DND-41 (cell line): ENCODE data around the gene TGFBRAP1.

Source experiments
- ATAC-seq: fragments of 200-7000 bp; cut with Tn5 transposase; 3 replicates; pipeline ENCODE4 v1.9.1; 2021; ENCODE audit warnings: low read depth; ENCODE audit not compliant: insufficient read depth
- DNase-seq: peaks from one replicate; pipeline ENCODE4 v3.0.0-alpha.2; 2020
- H2AFZ ChIP-seq: 2 replicates; pipeline ENCODE4 v1.6.0; 2012; ENCODE audit warnings: low read depth, low read length
- H3K27ac ChIP-seq: 2 replicates; pipeline ENCODE4 v1.5.1; 2012; ENCODE audit warnings: low read length, inconsistent platforms
- H3K27me3 ChIP-seq: fragments of 200-600 bp; sonication (generic); 2 replicates; pipeline ENCODE4 v1.6.0; 2012; ENCODE audit warnings: low read length, mild to moderate bottlenecking, inconsistent platforms; ENCODE audit not compliant: insufficient read depth, poor library complexity
- H3K36me3 ChIP-seq: 2 replicates; pipeline ENCODE4 v1.5.1; 2012; ENCODE audit warnings: low read length, inconsistent platforms; ENCODE audit not compliant: insufficient read depth
- H3K4me1 ChIP-seq: 2 replicates; pipeline ENCODE4 v1.5.1; 2012; ENCODE audit warnings: mild to moderate bottlenecking, low read length; ENCODE audit not compliant: insufficient read depth
- H3K4me2 ChIP-seq: 2 replicates; pipeline ENCODE4 v1.6.0; 2012; ENCODE audit warnings: mild to moderate bottlenecking, moderate library complexity, low read length, inconsistent platforms; ENCODE audit not compliant: insufficient read depth
- H3K4me3 ChIP-seq, 2 experiments: fragments of 200-600 bp in 1 of 2; shearing (Covaris generic) in 1 of 2; 2 replicates each; pipeline ENCODE4 v1.5.1; 2012 to 2016; ENCODE audit warnings: inconsistent platforms in 2 of 2, low read length in 2 of 2, mild to moderate bottlenecking in 2 of 2, low read depth in 1 of 2, moderate library complexity in 1 of 2
- H3K79me2 ChIP-seq: 2 replicates; pipeline ENCODE4 v1.6.0; 2012; ENCODE audit warnings: low read length, inconsistent platforms; ENCODE audit not compliant: insufficient read depth
- H3K9ac ChIP-seq: 2 replicates; pipeline ENCODE4 v1.6.0; 2012; ENCODE audit warnings: low read depth, mild to moderate bottlenecking, inconsistent platforms, low read length, moderate library complexity
- H3K9me3 ChIP-seq: 2 replicates; pipeline ENCODE4 v1.5.1; 2012; ENCODE audit warnings: low read length, moderate library complexity, mild to moderate bottlenecking, inconsistent platforms; ENCODE audit not compliant: insufficient read depth, severe bottlenecking
- H4K20me1 ChIP-seq: 2 replicates; pipeline ENCODE4 v1.6.0; 2012; ENCODE audit warnings: low read length; ENCODE audit not compliant: insufficient read depth
- CTCF ChIP-seq: IDR thresholded peaks from 2 replicates; pipeline ENCODE4 v1.5.1; 2012; ENCODE audit warnings: borderline replicate concordance, low read length, moderate library complexity, mild to moderate bottlenecking; ENCODE audit not compliant: poor library complexity, severe bottlenecking; ENCODE audit errors: extremely low read depth
- EZH2 ChIP-seq: IDR thresholded peaks from 3 replicates; pipeline ENCODE4 v1.6.1; 2012; ENCODE audit warnings: borderline replicate concordance, low read depth, mild to moderate bottlenecking, moderate library complexity, low read length, inconsistent platforms; ENCODE audit not compliant: severe bottlenecking

The TGFBRAP1 gene

GRCh38 chr2:105237045-105237765 lies 92.3 kb downstream of the TGFBRAP1 start:
- Histone ChIP-seq H3K9ac (no peak overlapping the region), H3K4me3 (no peak overlapping the region), H3K27me3 (peaks cover 5% of the 10 kb centered on the region), H3K79me2 (no peaks in the 10 kb centered on the region), H4K20me1 (no peaks in the 10 kb centered on the region), H3K27ac (no peak overlapping the region), H3K4me1 (no peaks in the 10 kb centered on the region), H3K36me3 (no peaks in the 10 kb centered on the region), H3K9me3 (no peaks in the 10 kb centered on the region), H2AFZ (peak overlapping the region; percentile 58), H3K4me2 (no peak overlapping the region)
- ATAC-seq (no peak), DNase-seq (no peak)
- TF ChIP-seq CTCF, result no peak
- no peak for TF ChIP-seq EZH2

GRCh38 chr2:105236060-105236424 lies 93.5 kb downstream of the TGFBRAP1 start:
- Histone ChIP-seq H3K4me2 (no peak overlapping the region), H3K9ac (no peak overlapping the region), H3K4me3 (no peak overlapping the region), H3K36me3 (no peaks in the 10 kb centered on the region), H3K4me1 (no peaks in the 10 kb centered on the region), H3K9me3 (no peaks in the 10 kb centered on the region), H3K27me3 (peaks cover 5% of the 10 kb centered on the region), H2AFZ (no peak overlapping the region), H4K20me1 (no peaks in the 10 kb centered on the region), H3K27ac (no peak overlapping the region), H3K79me2 (no peaks in the 10 kb centered on the region)
- DNase-seq (no peak), ATAC-seq (no peak)
- TF ChIP-seq EZH2 (no peak), CTCF (no peak)

GRCh38 chr2:105235388-105236059 lies 94.0 kb downstream of the TGFBRAP1 start:
- Histone ChIP-seq H3K4me3 (no peak overlapping the region), H3K9ac (no peak overlapping the region), H3K4me1 (no peaks in the 10 kb centered on the region), H3K27me3 (peaks cover 5% of the 10 kb centered on the region), H3K9me3 (no peaks in the 10 kb centered on the region), H2AFZ (no peak overlapping the region), H3K79me2 (no peaks in the 10 kb centered on the region), H3K27ac (no peak overlapping the region), H4K20me1 (no peaks in the 10 kb centered on the region), H3K36me3 (no peaks in the 10 kb centered on the region), H3K4me2 (no peak overlapping the region)
- ATAC-seq (peak; percentile 81), DNase-seq (peak; percentile 61)
- peak; percentile 74 for TF ChIP-seq CTCF
- TF ChIP-seq EZH2, result no peak
